Keratinocyte (primary cell): ENCODE results near the gene INHBC.

Source experiments
- CTCF ChIP-seq, 3 experiments: IDR thresholded peaks in 1 of 3; conservative IDR thresholded peaks in 1 of 3; optimal IDR thresholded peaks in 1 of 3; 2 replicates in 2 of 3; 3 replicates in 1 of 3; pipeline versions ENCODE3 to v1.5.1; 2011; ENCODE audit warnings: low read length in 3 of 3, mild to moderate bottlenecking in 3 of 3, moderate library complexity in 2 of 3, control low read depth in 1 of 3, inconsistent platforms in 1 of 3; ENCODE audit not compliant: insufficient read depth in 2 of 3; ENCODE audit errors: extremely low read depth in 1 of 3
- EZH2 ChIP-seq: IDR thresholded peaks from one replicate; pipeline ENCODE4 v1.6.1; 2012; ENCODE audit warnings: inconsistent platforms, mild to moderate bottlenecking, low read length, moderate library complexity

- TF ChIP-seq EZH2 (no peak), CTCF (optimal IDR thresholded peaks at IDR 0.05 in 1 of 3, IDR thresholded peaks at IDR 0.05 in 1 of 3, conservative IDR thresholded peaks at IDR 0.05 in 1 of 3; ENCODE audit: extremely low read depth in 1 of 3, insufficient read depth in 2 of 3, low read length in 3 of 3) (no peak)
These were observed 64.0 kb downstream of the INHBC start for GRCh38 chr12:57498571-57498970.
